ENCODE measurements around the gene ATOSB.

DNA sequence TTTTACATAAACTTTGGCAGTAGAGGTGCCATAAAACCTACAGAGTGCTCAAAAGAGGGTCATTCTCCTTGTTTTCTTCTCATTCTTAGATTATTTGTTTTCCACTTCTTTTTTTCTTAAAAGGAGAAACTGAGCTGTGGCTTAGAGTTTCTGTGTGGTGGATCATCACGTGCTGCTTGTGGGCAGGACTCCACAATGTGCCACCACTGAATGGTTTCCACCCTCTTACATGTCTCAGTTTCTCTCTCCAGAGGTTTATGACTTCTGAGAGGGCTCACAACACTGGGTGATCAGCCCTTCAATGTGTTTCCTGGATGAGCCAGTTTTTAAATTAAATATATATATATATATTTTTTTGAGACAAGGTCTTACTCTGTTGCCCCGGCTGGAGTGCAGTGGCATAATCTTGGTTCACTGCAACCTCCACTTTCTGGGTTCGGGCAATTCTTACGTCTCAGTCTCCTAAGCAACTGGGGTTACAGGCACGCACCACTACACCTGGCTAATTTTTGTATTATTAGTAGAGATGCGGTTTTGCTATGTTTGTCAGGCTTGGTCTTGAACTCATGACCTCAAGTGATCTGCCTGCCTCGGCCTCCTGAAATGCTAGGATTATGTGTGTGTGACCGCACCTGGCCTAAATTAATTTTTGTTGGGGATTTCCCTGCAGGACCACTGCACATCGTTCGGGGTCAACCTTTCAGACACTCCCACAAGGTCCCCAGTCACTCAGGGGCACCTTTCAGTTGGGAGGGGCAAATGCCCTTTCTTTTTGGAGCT lies 43.0 kb upstream of the ATOSB start:
- TF ChIP-seq, protein P1, sequence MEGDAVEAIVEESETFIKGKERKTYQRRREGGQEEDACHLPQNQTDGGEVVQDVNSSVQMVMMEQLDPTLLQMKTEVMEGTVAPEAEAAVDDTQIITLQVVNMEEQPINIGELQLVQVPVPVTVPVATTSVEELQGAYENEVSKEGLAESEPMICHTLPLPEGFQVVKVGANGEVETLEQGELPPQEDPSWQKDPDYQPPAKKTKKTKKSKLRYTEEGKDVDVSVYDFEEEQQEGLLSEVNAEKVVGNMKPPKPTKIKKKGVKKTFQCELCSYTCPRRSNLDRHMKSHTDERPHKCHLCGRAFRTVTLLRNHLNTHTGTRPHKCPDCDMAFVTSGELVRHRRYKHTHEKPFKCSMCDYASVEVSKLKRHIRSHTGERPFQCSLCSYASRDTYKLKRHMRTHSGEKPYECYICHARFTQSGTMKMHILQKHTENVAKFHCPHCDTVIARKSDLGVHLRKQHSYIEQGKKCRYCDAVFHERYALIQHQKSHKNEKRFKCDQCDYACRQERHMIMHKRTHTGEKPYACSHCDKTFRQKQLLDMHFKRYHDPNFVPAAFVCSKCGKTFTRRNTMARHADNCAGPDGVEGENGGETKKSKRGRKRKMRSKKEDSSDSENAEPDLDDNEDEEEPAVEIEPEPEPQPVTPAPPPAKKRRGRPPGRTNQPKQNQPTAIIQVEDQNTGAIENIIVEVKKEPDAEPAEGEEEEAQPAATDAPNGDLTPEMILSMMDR (IDR thresholded peaks at IDR 0.05), result no peak
- no peak for TF ChIP-seq POLR2A (IDR thresholded peaks at IDR 0.05)
